HG03196 (cell line): ENCODE data around the gene MEIOB.

Source experiments
- ATAC-seq: cut with Tn5 transposase; IDR thresholded peaks from one replicate; pipeline ENCODE4 v1.9.1; 2021; ENCODE audit not compliant: unreplicated experiment

Gene MEIOB

GRCh38 chr16:1789643-1790045, 82.3 kb downstream of the MEIOB start:
- ATAC-seq: no peak

- no peak for ATAC-seq
Measured at GRCh38 chr16:1788708-1789100, 83.3 kb downstream of the MEIOB start.

GRCh38 chr16:1788095-1788707, 83.8 kb downstream of the MEIOB start:
- no peak for ATAC-seq

- ATAC-seq: no peak
Measured at GRCh38 chr16:1787322-1788094, 84.5 kb downstream of the MEIOB start.

GRCh38 chr16:1787056-1787321, 85.0 kb downstream of the MEIOB start:
- ATAC-seq: no peak

GRCh38 chr16:1786242-1787055, 85.5 kb downstream of the MEIOB start:
- ATAC-seq: no peak

GRCh38 chr16:1785846-1786170, 86.2 kb downstream of the MEIOB start:
- ATAC-seq: no peak

GRCh38 chr16:1784977-1785845, 86.8 kb downstream of the MEIOB start:
- ATAC-seq: no peak
